ENCODE results near the gene CCDC201. TPM values are rescaled to one million over a fixed set of nuclear protein-coding genes. Genes with fewer than 3 reads are reported as not detected.

The CCDC201 gene
- total RNA-seq, 2 experiments from 2014 or later, result not detected

- intact Hi-C loops (cut with DNase I, micrococcal nuclease), result no loop called here
- no peak for DNase-seq
- H3K27me3 Mint-ChIP-seq, result peaks cover 59% of the 10 kb centered on the region
- H3K36me3 ChIP-seq (ENCODE audit: insufficient read depth, low read length), result no peaks in the 10 kb centered on the region
- H3K9me3 Mint-ChIP-seq, result no peaks in the 10 kb centered on the region
- no peak for ATAC-seq (ENCODE audit: poor library complexity)
- H3K36me3 Mint-ChIP-seq (ENCODE audit: low read depth), result no peaks in the 10 kb centered on the region
- H3K27me3 ChIP-seq (ENCODE audit: control insufficient read depth in 1 of 2, insufficient read depth in 2 of 2, low read length in 2 of 2), result peaks cover 29 to 39% of the 10 kb centered on the region in 2 experiments
- H3K4me1 ChIP-seq (ENCODE audit: insufficient read depth, low read length), result no peaks in the 10 kb centered on the region
- no peak for TF ChIP-seq CTCF (IDR thresholded peaks at IDR 0.05)
- H3K27ac Mint-ChIP-seq, result no peak overlapping the region
- H3K9me3 ChIP-seq (ENCODE audit: control insufficient read depth in 1 of 2, insufficient read depth in 1 of 2, low read length in 2 of 2), result peaks cover 0 to 4% of the 10 kb centered on the region in 2 experiments
- POLR2A ChIA-PET, result no interaction called here
- no peak overlapping the region for H3K4me3 ChIP-seq (ENCODE audit: low read length)
- no peaks in the 10 kb centered on the region for H3K4me1 Mint-ChIP-seq (ENCODE audit: low read depth)
- no peak overlapping the region for H3K27ac ChIP-seq (ENCODE audit: low read depth in 1 of 2, low read length in 2 of 2)
- H3K4me3 Mint-ChIP-seq, result no peak overlapping the region
- CTCF ChIA-PET, result no interaction called here
Observed at GRCh38 chr7:45885264-45885882, 12.5 kb upstream of the CCDC201 start.

GRCh38 chr7:45884136-45884535, 11.3 kb upstream of the CCDC201 start:
- Histone ChIP-seq H3K4me1 (ENCODE audit: insufficient read depth, low read length) (no peaks in the 10 kb centered on the region), H3K4me3 (ENCODE audit: low read length) (no peak overlapping the region), H3K27me3 (ENCODE audit: control insufficient read depth in 1 of 2, insufficient read depth in 2 of 2, low read length in 2 of 2) (peaks cover 18 to 28% of the 10 kb centered on the region in 2 experiments), H3K27ac (ENCODE audit: low read depth in 1 of 2, low read length in 2 of 2) (no peak overlapping the region), H3K36me3 (ENCODE audit: insufficient read depth, low read length) (no peaks in the 10 kb centered on the region), H3K9me3 (ENCODE audit: control insufficient read depth in 1 of 2, insufficient read depth in 1 of 2, low read length in 2 of 2) (peaks cover 0 to 5% of the 10 kb centered on the region in 2 experiments)
- ChIA-PET POLR2A (no interaction called here), CTCF (no interaction called here)
- intact Hi-C loops (cut with DNase I, micrococcal nuclease), result no loop called here
- Mint-ChIP-seq H3K27me3 (peaks cover 52% of the 10 kb centered on the region), H3K4me3 (no peak overlapping the region), H3K9me3 (peaks cover 4% of the 10 kb centered on the region), H3K36me3 (ENCODE audit: low read depth) (no peaks in the 10 kb centered on the region), H3K27ac (no peak overlapping the region), H3K4me1 (ENCODE audit: low read depth) (no peaks in the 10 kb centered on the region)
- no peak for ATAC-seq (ENCODE audit: poor library complexity)
- no peak for DNase-seq
- TF ChIP-seq CTCF (IDR thresholded peaks at IDR 0.05), result no peak

- Histone ChIP-seq H3K9me3 (ENCODE audit: control insufficient read depth in 1 of 2, insufficient read depth in 1 of 2, low read length in 2 of 2) (peaks cover 12 to 13% of the 10 kb centered on the region in 2 experiments), H3K36me3 (ENCODE audit: insufficient read depth, low read length) (no peaks in the 10 kb centered on the region), H3K27ac (ENCODE audit: low read depth in 1 of 2, low read length in 2 of 2) (no peak overlapping the region), H3K4me1 (ENCODE audit: insufficient read depth, low read length) (no peaks in the 10 kb centered on the region), H3K27me3 (ENCODE audit: control insufficient read depth in 1 of 2, insufficient read depth in 2 of 2, low read length in 2 of 2) (peaks cover 7 to 16% of the 10 kb centered on the region in 2 experiments), H3K4me3 (ENCODE audit: low read length) (no peak overlapping the region)
- ATAC-seq (ENCODE audit: poor library complexity) (no peak), DNase-seq (no peak)
- Mint-ChIP-seq H3K36me3 (ENCODE audit: low read depth) (no peaks in the 10 kb centered on the region), H3K4me3 (no peak overlapping the region), H3K27me3 (peaks cover 40% of the 10 kb centered on the region), H3K4me1 (ENCODE audit: low read depth) (no peaks in the 10 kb centered on the region), H3K9me3 (peaks cover 4% of the 10 kb centered on the region), H3K27ac (no peak overlapping the region)
- POLR2A ChIA-PET, result no interaction called here
- CTCF ChIA-PET, result no interaction called here
- intact Hi-C loops (cut with DNase I, micrococcal nuclease), result no loop called here
- TF ChIP-seq CTCF (IDR thresholded peaks at IDR 0.05), result no peak
Observed at GRCh38 chr7:45882465-45882810, 9.6 kb upstream of the CCDC201 start.
